GM10266 (cell line): ENCODE results near the gene MSI2.
"Not testable (repeated sequence)": the region's sequence is repeated elsewhere in the genome, so short reads cannot be mapped to it uniquely, and the experiment has no call there.

ENCODE experiments used
- DNase-seq: peaks from one replicate; pipeline ENCODE4 v3.0.0; 2012; ENCODE audit errors: extremely low spot score
- TF ChIP-seq, protein P1 (sequence below): IDR thresholded peaks from 2 replicates; pipeline ENCODE4 v1.5.1; 2012; ENCODE audit warnings: mild to moderate bottlenecking, low read depth; ENCODE audit not compliant: control insufficient read depth, insufficient read depth; ENCODE audit errors: missing control alignments

Gene MSI2

DNA sequence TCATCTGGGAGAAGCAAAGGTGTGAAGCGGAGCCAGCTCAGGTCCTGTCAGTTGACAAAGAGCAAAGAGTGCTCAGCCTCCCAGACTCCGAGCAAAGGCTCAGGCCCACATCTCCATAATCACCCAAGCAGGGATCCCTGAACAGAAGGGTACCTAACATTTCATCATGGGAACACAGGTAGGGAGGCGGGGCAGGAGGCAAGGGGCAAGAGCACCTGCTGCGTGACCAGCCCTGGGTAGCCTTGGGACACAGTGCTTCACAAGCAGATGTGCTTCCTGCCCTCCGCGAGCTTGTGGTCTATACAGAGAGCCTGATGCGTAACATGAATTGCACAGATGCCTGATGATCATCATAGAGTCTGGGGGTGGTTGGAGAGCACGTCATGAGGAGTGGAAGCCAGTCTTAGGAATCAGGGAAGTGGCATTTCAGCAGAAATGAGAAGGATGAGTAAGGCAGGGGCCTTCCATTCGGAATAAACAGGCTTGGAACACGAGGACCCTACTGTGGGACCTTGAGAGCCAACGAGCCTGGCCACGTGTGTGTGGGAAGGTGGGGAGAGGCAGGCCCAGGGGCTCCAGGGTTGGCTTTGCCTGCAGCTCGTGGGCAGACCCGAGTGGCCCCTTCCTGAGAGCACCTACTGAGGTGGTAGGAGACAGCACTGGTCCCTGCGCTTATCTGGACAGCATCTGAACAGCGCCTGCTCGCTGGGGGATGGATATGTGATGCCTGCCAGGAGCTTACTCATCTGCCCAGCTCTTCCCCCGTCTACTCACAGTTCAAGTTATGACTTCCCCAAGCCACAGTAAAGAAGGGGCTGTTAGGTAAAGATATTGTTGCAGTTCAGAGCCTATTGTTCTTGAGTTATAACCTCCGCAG, 363.0 kb downstream of the MSI2 start:
- TF ChIP-seq, protein P1, sequence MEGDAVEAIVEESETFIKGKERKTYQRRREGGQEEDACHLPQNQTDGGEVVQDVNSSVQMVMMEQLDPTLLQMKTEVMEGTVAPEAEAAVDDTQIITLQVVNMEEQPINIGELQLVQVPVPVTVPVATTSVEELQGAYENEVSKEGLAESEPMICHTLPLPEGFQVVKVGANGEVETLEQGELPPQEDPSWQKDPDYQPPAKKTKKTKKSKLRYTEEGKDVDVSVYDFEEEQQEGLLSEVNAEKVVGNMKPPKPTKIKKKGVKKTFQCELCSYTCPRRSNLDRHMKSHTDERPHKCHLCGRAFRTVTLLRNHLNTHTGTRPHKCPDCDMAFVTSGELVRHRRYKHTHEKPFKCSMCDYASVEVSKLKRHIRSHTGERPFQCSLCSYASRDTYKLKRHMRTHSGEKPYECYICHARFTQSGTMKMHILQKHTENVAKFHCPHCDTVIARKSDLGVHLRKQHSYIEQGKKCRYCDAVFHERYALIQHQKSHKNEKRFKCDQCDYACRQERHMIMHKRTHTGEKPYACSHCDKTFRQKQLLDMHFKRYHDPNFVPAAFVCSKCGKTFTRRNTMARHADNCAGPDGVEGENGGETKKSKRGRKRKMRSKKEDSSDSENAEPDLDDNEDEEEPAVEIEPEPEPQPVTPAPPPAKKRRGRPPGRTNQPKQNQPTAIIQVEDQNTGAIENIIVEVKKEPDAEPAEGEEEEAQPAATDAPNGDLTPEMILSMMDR = no peak
- no peak for DNase-seq

DNA sequence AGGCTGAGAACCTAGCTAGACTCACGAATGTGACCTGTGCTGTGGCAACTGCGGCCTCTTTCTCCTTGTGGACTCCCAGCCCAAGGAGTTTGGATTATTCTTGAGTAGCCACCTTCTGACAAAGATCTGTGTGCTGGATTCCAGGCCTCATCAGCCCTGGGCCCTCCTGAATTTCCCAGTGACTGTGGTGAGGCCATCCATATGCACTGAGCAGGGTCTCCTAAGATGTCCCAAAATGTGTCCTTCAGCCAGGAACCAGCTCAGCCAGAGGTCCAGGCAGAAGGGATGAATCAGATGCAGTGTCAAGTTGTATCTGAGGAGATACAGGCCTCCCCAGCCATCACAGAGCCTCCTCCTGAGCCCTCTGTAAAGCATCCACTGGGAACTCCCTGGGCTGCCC, 364.3 kb downstream of the MSI2 start:
- TF ChIP-seq, protein P1 = no peak
- no peak for DNase-seq

- not testable (repeated sequence) for DNase-seq
Observed at GRCh38 chr17:57621791-57622190, 365.5 kb downstream of the MSI2 start.

DNA sequence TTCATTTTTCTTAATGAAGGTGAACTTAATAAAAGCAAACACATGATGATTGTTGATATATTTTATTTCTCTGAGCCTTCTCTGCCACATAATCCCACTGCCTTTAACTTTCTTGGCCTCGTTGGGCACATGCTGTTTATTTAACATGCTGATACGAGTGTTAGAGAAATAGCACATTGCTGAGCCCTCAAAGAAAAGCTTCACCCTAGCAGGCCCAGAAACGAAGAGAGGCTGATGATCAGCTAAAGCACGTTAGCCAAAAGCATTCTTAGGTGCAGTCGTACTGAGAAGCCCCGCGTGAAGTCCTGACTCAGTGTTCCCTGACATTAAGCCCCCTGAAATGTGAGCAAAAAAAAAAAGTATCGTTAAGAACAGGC, 366.0 kb downstream of the MSI2 start:
- DNase-seq = no peak
- TF ChIP-seq, protein P1 = no peak

DNA sequence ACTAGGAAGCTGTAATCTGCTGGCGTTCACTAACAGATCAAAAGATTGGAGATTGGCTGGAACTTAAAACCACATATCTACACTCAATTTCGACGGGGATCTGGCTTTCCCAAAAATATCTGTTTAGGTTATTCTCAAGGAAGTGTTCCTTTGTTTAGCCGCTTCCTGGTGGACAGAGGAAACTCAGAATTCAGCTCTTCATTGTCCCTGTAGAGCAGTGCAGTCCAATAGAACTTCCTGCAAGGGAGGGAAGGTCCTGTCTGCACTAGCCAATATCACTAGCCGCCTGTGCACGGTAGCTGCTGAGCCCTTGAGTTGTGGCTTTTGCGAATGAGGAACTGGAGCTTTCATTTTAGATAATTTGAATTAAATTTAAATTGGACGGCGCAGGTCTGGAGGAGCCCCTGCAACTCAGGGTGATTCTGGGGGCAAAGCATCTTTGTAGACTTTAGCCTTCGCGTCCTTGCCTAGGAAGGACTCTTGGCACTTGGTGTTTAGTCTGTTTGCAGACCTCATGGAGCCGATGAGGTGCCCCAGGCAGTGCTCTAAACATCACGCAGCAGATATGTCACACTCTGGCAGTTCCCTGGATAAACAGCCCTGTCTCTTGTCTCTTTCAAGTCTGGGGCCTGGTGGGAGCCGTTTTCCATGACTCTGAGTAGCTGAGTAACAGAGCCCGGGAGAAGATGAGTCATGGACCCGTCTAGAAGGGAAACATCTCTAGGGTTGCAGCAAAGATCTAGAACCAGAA, 366.5 kb downstream of the MSI2 start:
- peak; percentile 58 for DNase-seq

GRCh38 chr17:57623620-57624019, 367.3 kb downstream of the MSI2 start:
- no peak for DNase-seq
- TF ChIP-seq, protein P1 = no peak

More for the DNA sequence above, 366.5 kb downstream of the MSI2 start:
- TF ChIP-seq, protein P1 = no peak

GRCh38 chr17:57624386-57624785, 368.1 kb downstream of the MSI2 start:
- TF ChIP-seq, protein P1 = no peak
- no peak for DNase-seq

- TF ChIP-seq, protein P1 = no peak
- DNase-seq = no peak
Observed at GRCh38 chr17:57625511-57625910, 369.2 kb downstream of the MSI2 start.
